K562 (cell line): ENCODE results near the gene AP1AR. TPM values are rescaled to one million over a fixed set of nuclear protein-coding genes. Genes with fewer than 3 reads are reported as not detected.
A peak's percentile ranks its signal among the peaks of the same experiment; 100 is the strongest.

Experiments used
- C11orf30 ChIP-seq: fragments of 450-650 bp; IDR thresholded peaks from 2 replicates; pipeline ENCODE4 v1.6.1; 2016; ENCODE audit warnings: low read depth, mild to moderate bottlenecking
- CEBPB ChIP-seq: fragments of 450-650 bp; IDR thresholded peaks from 2 replicates; pipeline ENCODE4 v1.6.1; 2016; ENCODE audit warnings: missing genetic modification characterization, missing compliant biosample characterization
- DNMT1 ChIP-seq: fragments of 450-650 bp; IDR thresholded peaks from 2 replicates; pipeline ENCODE4 v1.6.1; 2016; ENCODE audit warnings: antibody characterized with exemption, mild to moderate bottlenecking
- ETV5 ChIP-seq: sonication (generic); formaldehyde crosslinking; IDR thresholded peaks from 2 replicates; pipeline ENCODE4 v1.4.0; 2020; ENCODE audit warnings: low read depth, mild to moderate bottlenecking, missing genetic modification reagents
- FOSL1 ChIP-seq: fragments of 200-800 bp; sonication (Bioruptor generic); conservative IDR thresholded peaks from 2 replicates; pipeline ENCODE4 v1.6.1; 2016; ENCODE audit warnings: missing genetic modification characterization, missing compliant biosample characterization
- FOXJ2 ChIP-seq: fragments of 200-800 bp; sonication (Bioruptor generic); IDR thresholded peaks from 2 replicates; pipeline ENCODE4 v1.6.1; 2016; ENCODE audit warnings: missing genetic modification characterization, missing compliant biosample characterization
- GATAD2B ChIP-seq: fragments of 450-650 bp; IDR thresholded peaks from 2 replicates; pipeline ENCODE4 v1.6.1; 2017; ENCODE audit warnings: mild to moderate bottlenecking, borderline replicate concordance
- MBD2 ChIP-seq: sonication (generic); IDR thresholded peaks from 2 replicates; pipeline ENCODE4 v1.6.1; 2016; ENCODE audit warnings: low read depth, borderline replicate concordance
- NELFE ChIP-seq: IDR thresholded peaks from 2 replicates; pipeline ENCODE4 v1.6.1; 2011; ENCODE audit warnings: mild to moderate bottlenecking; ENCODE audit not compliant: insufficient read depth, insufficient read length
- NEUROD1 ChIP-seq: fragments of 150-350 bp; IDR thresholded peaks from 2 replicates; pipeline ENCODE4 v1.6.1; 2014; ENCODE audit warnings: borderline replicate concordance, low read length, low read depth; ENCODE audit not compliant: partially characterized antibody
- POLR2A ChIP-seq: fragments of 450-650 bp; conservative IDR thresholded peaks from 2 replicates; pipeline ENCODE4 v1.6.1; 2016
- RAD21 ChIP-seq, 2 experiments: fragments of 250-450 bp in 1 of 2; fragments of 450-650 bp in 1 of 2; sonication (Bioruptor Pico) in 1 of 2; formaldehyde crosslinking in 1 of 2; IDR thresholded peaks in 1 of 2; conservative IDR thresholded peaks in 1 of 2; 2 replicates each; pipeline versions ENCODE4 v1.4.0 to v1.8.0; 2020 to 2022; ENCODE audit warnings: mild to moderate bottlenecking in 2 of 2, moderate library complexity in 1 of 2
- RAD51 ChIP-seq: fragments of 450-650 bp; IDR thresholded peaks from 2 replicates; pipeline ENCODE4 v1.7.1; 2016; ENCODE audit warnings: low read depth, mild to moderate bottlenecking, borderline replicate concordance
- SOX6 ChIP-seq: fragments of 450-650 bp; IDR thresholded peaks from 2 replicates; pipeline ENCODE4 v1.6.1; 2014; ENCODE audit warnings: mild to moderate bottlenecking
- ZNF134 ChIP-seq: fragments of 250-450 bp; sonication (Bioruptor Pico); conservative IDR thresholded peaks from 2 replicates; pipeline ENCODE4 v1.4.0; 2020
- ZNF263 ChIP-seq: sonication (generic); formaldehyde crosslinking; IDR thresholded peaks from 2 replicates; pipeline ENCODE4 v1.8.0; 2022; ENCODE audit warnings: mild to moderate bottlenecking, missing genetic modification reagents, borderline replicate concordance
- ZNF316 ChIP-seq: fragments of 450-650 bp; IDR thresholded peaks from 2 replicates; pipeline ENCODE4 v1.6.1; 2016
- ZNF384 ChIP-seq: IDR thresholded peaks from 2 replicates; pipeline ENCODE4 v1.6.1; 2012; ENCODE audit warnings: low read depth, low read length, improper control_type of control experiment
- ZNF785 ChIP-seq: fragments of 250-450 bp; sonication (Bioruptor Pico); IDR thresholded peaks from 2 replicates; pipeline ENCODE4 v1.4.0; 2020; ENCODE audit warnings: mild to moderate bottlenecking
- polyA plus RNA-seq, 8 experiments: library from polyadenylated mRNA; depleted of rRNA in 4 of 8; stranded (reverse) in 5 of 8; unstranded in 3 of 8; fragments of >200 nt; fragmentation: Nextera tagmentation in 2 of 8; fragmentation: Illumina TruSeq in 1 of 8; extraction: Ambion mirVana in 2 of 8; extraction: Trizol in 1 of 8; gene quantifications; 2 replicates each; pipeline versions ENCODE4 v1.2.1 to v1.2.3, GENCODE V29; 2011 to 2014; ENCODE audit warnings: inconsistent platforms in 1 of 8, missing spikeins in 1 of 8
- total RNA-seq, 7 experiments: library from RNA; depleted of rRNA in 6 of 7; stranded (reverse); fragments of >200 nt in 6 of 7; fragmentation: Illumina TruSeq in 2 of 7; extraction: Trizol in 2 of 7; gene quantifications; 2 replicates each; pipeline versions ENCODE4 v1.2.1 to v1.2.3, GENCODE V29; 2011 to 2021; ENCODE audit warnings: low replicate concordance in 1 of 7
- TF ChIP-seq, protein P1 (sequence below), 2 experiments: IDR thresholded peaks; 2 replicates each; pipeline ENCODE4 v1.6.1; 2011; ENCODE audit warnings: borderline replicate concordance in 1 of 2, control low read depth in 1 of 2, low read depth in 1 of 2, low read length in 1 of 2, mild to moderate bottlenecking in 1 of 2, mixed read lengths in 1 of 2, moderate library complexity in 1 of 2; ENCODE audit not compliant: insufficient read depth in 1 of 2, insufficient read length in 1 of 2, poor library complexity in 1 of 2, severe bottlenecking in 1 of 2; ENCODE audit errors: extremely low read depth in 1 of 2
- TF ChIP-seq, protein P2 (sequence below): IDR thresholded peaks from 2 replicates; pipeline ENCODE4 v1.6.1; 2011; ENCODE audit warnings: borderline replicate concordance, low read depth, mild to moderate bottlenecking, moderate library complexity, low read length; ENCODE audit not compliant: insufficient read depth, poor library complexity, severe bottlenecking
- TF ChIP-seq, protein P3 (sequence below): fragments of 450-650 bp; IDR thresholded peaks from 2 replicates; pipeline ENCODE4 v1.6.1; 2016; ENCODE audit warnings: low read depth, mild to moderate bottlenecking, moderate library complexity
- TF ChIP-seq, protein P4 (sequence below): fragments of 450-650 bp; conservative IDR thresholded peaks from 2 replicates; pipeline ENCODE4 v1.6.1; 2016; ENCODE audit warnings: missing genetic modification characterization, low read depth, mild to moderate bottlenecking, control low read depth, missing compliant biosample characterization
- TF ChIP-seq, protein P5 (sequence below): sonication (generic); formaldehyde crosslinking; IDR thresholded peaks from 2 replicates; pipeline ENCODE4 v1.8.0; 2022; ENCODE audit warnings: mild to moderate bottlenecking, low read depth, missing genetic modification reagents

AP1AR gene
- total and polyA plus RNA-seq, 9 of the 15 experiments (the other 6 are each of a cell fraction or from before 2014, with no cell fraction given), result 2.6 to 20.7 (median 12.2) TPM

DNA sequence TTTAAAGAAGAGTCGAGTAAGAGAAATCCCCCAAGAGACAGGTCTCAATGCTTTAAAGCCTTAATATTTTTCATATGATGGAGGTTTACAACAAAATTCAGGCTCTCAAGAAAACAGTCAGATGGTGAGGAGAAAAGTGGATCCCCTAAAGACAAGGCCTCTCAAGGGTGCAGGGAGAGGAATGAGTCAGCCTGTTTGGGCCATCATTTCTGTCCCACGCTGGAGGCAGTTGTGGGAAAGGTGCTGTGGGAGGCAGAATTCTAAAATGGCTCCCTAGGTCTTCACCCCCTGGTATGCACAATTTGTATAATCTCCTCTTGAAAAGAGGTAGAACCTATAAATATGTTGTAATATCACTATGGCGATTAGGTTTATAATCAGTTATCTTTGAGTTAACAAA lies 58.8 kb downstream of the AP1AR start (continued):
- TF ChIP-seq, protein P1, sequence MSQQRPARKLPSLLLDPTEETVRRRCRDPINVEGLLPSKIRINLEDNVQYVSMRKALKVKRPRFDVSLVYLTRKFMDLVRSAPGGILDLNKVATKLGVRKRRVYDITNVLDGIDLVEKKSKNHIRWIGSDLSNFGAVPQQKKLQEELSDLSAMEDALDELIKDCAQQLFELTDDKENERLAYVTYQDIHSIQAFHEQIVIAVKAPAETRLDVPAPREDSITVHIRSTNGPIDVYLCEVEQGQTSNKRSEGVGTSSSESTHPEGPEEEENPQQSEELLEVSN (IDR thresholded peaks at IDR 0.05; ENCODE audit: borderline replicate concordance in 1 of 2, extremely low read depth in 1 of 2, insufficient read depth in 1 of 2, insufficient read length in 1 of 2, low read depth in 1 of 2, low read length in 1 of 2, poor library complexity in 1 of 2, severe bottlenecking in 1 of 2), result no peak
- TF ChIP-seq NEUROD1, result no peak
- TF ChIP-seq, protein P2, sequence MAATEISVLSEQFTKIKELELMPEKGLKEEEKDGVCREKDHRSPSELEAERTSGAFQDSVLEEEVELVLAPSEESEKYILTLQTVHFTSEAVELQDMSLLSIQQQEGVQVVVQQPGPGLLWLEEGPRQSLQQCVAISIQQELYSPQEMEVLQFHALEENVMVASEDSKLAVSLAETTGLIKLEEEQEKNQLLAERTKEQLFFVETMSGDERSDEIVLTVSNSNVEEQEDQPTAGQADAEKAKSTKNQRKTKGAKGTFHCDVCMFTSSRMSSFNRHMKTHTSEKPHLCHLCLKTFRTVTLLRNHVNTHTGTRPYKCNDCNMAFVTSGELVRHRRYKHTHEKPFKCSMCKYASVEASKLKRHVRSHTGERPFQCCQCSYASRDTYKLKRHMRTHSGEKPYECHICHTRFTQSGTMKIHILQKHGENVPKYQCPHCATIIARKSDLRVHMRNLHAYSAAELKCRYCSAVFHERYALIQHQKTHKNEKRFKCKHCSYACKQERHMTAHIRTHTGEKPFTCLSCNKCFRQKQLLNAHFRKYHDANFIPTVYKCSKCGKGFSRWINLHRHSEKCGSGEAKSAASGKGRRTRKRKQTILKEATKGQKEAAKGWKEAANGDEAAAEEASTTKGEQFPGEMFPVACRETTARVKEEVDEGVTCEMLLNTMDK, result no peak
- 0 out of 2 replicates have a peak, but pooled peaks have one; percentile 47 for TF ChIP-seq ZNF316
- TF ChIP-seq, protein P3, sequence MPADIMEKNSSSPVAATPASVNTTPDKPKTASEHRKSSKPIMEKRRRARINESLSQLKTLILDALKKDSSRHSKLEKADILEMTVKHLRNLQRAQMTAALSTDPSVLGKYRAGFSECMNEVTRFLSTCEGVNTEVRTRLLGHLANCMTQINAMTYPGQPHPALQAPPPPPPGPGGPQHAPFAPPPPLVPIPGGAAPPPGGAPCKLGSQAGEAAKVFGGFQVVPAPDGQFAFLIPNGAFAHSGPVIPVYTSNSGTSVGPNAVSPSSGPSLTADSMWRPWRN, result no peak
- TF ChIP-seq ZNF785 (CRISPR knock-in tag), result no peak
- TF ChIP-seq RAD51, result no peak
- TF ChIP-seq POLR2A, result no peak
- TF ChIP-seq, protein P4, sequence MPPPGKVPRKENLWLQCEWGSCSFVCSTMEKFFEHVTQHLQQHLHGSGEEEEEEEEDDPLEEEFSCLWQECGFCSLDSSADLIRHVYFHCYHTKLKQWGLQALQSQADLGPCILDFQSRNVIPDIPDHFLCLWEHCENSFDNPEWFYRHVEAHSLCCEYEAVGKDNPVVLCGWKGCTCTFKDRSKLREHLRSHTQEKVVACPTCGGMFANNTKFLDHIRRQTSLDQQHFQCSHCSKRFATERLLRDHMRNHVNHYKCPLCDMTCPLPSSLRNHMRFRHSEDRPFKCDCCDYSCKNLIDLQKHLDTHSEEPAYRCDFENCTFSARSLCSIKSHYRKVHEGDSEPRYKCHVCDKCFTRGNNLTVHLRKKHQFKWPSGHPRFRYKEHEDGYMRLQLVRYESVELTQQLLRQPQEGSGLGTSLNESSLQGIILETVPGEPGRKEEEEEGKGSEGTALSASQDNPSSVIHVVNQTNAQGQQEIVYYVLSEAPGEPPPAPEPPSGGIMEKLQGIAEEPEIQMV (tag), result no peak
- TF ChIP-seq DNMT1, result no peak
- no peak for TF ChIP-seq FOXJ2 (tag)
- TF ChIP-seq ZNF384, result no peak
- no peak for TF ChIP-seq RAD21 (CRISPR knock-in tag; conservative IDR thresholded peaks at IDR 0.05 in 1 of 2, IDR thresholded peaks at IDR 0.05 in 1 of 2)
- TF ChIP-seq CEBPB, result 0 out of 2 replicates have a peak, but pooled peaks have one; percentile 17
- TF ChIP-seq ETV5 (CRISPR knock-in tag), result no peak
- TF ChIP-seq GATAD2B, result no peak
- TF ChIP-seq ZNF134, result no peak
- TF ChIP-seq, protein P5, sequence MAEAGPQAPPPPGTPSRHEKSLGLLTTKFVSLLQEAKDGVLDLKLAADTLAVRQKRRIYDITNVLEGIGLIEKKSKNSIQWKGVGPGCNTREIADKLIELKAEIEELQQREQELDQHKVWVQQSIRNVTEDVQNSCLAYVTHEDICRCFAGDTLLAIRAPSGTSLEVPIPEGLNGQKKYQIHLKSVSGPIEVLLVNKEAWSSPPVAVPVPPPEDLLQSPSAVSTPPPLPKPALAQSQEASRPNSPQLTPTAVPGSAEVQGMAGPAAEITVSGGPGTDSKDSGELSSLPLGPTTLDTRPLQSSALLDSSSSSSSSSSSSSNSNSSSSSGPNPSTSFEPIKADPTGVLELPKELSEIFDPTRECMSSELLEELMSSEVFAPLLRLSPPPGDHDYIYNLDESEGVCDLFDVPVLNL (CRISPR knock-in tag), result no peak
- TF ChIP-seq NELFE, result no peak
- TF ChIP-seq MBD2, result no peak
- peak; percentile 62; the same call in 1 of the 2 replicates for TF ChIP-seq C11orf30
- TF ChIP-seq FOSL1 (tag), result peak; percentile 45; the same call in 1 of the 2 replicates
- no peak for TF ChIP-seq ZNF263 (CRISPR knock-in tag)
- no peak for TF ChIP-seq SOX6
